Activated naive CD4-positive, alpha-beta T cell treated with anti-CD3 and anti-CD28 coated beads for 36 hours (primary cell): ENCODE measurements around the gene SELENOM. TPM values are rescaled to one million over a fixed set of nuclear protein-coding genes. Genes with fewer than 3 reads are reported as not detected.
"Not testable (repeated sequence)": the region's sequence is repeated elsewhere in the genome, so short reads cannot be mapped to it uniquely, and the experiment has no call there.

Experiments used
- CTCF ChIA-PET: fragments of 350-600 bp; sonication (Branson Sonifier 250); formaldehyde crosslinking; loops from one replicate; lab custom pipeline; 2021; ENCODE audit warnings: antibody characterized with exemption; lab: Charles Lee
- DNase-seq: peaks from one replicate; pipeline ENCODE4 v3.0.0-alpha.2; 2020
- H3K27ac Mint-ChIP-seq: one replicate; pipeline ENCODE4 v1.8.0; 2021; ENCODE audit warnings: mild to moderate bottlenecking, mixed read lengths
- H3K27me3 Mint-ChIP-seq: one replicate; pipeline ENCODE4 v1.8.0; 2021; ENCODE audit warnings: low read depth, mixed read lengths
- H3K36me3 Mint-ChIP-seq: one replicate; pipeline ENCODE4 v1.8.0; 2021; ENCODE audit warnings: low read depth, mixed read lengths
- H3K4me1 Mint-ChIP-seq: one replicate; pipeline ENCODE4 v1.8.0; 2021; ENCODE audit warnings: low read depth, mixed read lengths
- H3K4me3 Mint-ChIP-seq: one replicate; pipeline ENCODE4 v1.8.0; 2021; ENCODE audit warnings: mild to moderate bottlenecking, moderate library complexity, mixed read lengths
- H3K9me3 Mint-ChIP-seq: one replicate; pipeline ENCODE4 v1.8.0; 2021; ENCODE audit warnings: mixed read lengths
- intact Hi-C: fragments of 100-400 bp; cut with micrococcal nuclease; formaldehyde crosslinking; loops from one replicate; pipeline ENCODE4 v1.15.1; 2023
- total RNA-seq, 2 experiments: library from RNA; stranded (reverse); gene quantifications; one replicate each; pipeline ENCODE4 v1.2.3, GENCODE V29; 2021

SELENOM gene
- total RNA-seq, 2 experiments from 2014 or later = 9.3 to 11.0 TPM

DNA sequence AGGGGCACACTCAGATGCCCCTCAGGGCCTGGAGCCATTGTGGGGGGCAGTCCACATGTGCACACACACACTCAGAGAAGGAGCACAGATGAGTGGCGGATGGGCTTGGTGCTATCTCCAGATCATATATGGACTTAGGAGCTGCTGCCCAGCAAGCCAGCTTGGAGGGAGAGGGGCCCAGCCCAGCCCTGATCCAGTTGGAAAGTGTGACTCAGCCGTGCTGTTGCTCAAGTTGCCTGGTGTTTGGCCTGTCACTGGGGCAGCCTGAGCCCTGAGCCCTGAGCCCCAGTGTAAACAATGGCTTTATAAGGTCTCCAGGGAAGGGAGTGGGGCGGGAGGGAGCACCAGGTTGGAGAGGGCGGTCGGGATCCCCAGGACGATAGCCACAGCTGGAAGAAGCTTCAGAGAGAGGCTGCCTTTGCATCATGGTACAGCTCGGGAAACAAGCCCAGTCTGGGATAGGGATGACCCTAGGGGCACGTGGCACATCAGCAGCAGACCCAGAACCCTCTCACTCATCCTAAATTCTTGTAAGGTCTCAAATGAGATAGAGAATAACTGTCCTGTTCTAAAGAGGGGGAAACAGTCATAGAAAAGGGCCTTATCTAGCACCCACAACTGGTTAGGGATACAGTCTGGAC lies 4.8 kb downstream of the SELENOM start:
- H3K36me3 Mint-ChIP-seq = no peaks in the 10 kb centered on the region
- DNase-seq = no peak
- CTCF ChIA-PET = interaction anchor here (1.4 kb wide), 1 partner anchor 19 kb away, joined by 3 read pairs; no protein-coding TSS in a partner anchor
- peaks cover 14% of the 10 kb centered on the region for H3K4me1 Mint-ChIP-seq
- no peaks in the 10 kb centered on the region for H3K9me3 Mint-ChIP-seq
- H3K27me3 Mint-ChIP-seq = no peaks in the 10 kb centered on the region
- no peak overlapping the region for H3K27ac Mint-ChIP-seq
- intact Hi-C loops = no loop called here
- H3K4me3 Mint-ChIP-seq = no peak overlapping the region

DNA sequence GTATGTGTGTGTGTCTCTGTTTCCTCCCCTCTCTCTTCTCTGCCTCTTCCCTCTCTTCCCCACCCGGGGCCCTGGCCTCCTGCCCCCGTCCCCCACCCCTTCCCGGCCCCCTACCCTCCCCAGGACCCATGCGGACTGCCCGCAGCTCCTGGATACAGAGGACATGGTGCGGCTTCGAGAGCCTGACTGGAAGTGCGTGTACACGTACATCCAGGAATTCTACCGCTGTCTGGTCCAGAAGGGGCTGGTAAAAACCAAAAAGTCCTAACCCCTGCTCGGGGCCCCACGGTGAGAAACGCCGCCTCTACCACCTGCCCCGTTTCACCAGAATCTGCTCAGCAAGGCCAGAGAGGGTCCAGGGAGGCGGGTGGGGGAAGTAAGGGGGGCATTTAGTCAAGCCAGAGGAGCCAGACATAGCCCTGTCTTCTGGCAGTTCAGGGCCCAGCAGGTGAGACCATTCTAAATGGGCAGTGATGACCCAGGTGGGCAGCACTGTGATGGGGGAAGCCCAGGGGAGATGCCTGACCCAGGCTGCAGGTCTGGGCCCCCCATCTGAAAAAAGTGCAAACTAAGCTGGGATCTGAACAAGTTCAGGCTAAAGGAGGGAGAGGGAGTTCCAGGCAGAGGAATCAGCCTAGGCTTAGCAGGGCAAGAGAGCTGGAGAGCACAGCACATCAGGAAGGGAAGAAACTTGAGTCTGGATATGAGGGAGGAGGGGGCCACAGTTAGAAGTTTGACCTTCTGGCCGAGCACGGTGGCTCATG lies 6.4 kb downstream of the SELENOM start:
- DNase-seq = no peak
- H3K27ac Mint-ChIP-seq = no peak overlapping the region
- H3K9me3 Mint-ChIP-seq = no peaks in the 10 kb centered on the region
- H3K27me3 Mint-ChIP-seq = no peaks in the 10 kb centered on the region
- no peaks in the 10 kb centered on the region for H3K4me1 Mint-ChIP-seq
- CTCF ChIA-PET = no interaction called here
- no peak overlapping the region for H3K4me3 Mint-ChIP-seq
- intact Hi-C loops = no loop called here
- no peaks in the 10 kb centered on the region for H3K36me3 Mint-ChIP-seq

DNA sequence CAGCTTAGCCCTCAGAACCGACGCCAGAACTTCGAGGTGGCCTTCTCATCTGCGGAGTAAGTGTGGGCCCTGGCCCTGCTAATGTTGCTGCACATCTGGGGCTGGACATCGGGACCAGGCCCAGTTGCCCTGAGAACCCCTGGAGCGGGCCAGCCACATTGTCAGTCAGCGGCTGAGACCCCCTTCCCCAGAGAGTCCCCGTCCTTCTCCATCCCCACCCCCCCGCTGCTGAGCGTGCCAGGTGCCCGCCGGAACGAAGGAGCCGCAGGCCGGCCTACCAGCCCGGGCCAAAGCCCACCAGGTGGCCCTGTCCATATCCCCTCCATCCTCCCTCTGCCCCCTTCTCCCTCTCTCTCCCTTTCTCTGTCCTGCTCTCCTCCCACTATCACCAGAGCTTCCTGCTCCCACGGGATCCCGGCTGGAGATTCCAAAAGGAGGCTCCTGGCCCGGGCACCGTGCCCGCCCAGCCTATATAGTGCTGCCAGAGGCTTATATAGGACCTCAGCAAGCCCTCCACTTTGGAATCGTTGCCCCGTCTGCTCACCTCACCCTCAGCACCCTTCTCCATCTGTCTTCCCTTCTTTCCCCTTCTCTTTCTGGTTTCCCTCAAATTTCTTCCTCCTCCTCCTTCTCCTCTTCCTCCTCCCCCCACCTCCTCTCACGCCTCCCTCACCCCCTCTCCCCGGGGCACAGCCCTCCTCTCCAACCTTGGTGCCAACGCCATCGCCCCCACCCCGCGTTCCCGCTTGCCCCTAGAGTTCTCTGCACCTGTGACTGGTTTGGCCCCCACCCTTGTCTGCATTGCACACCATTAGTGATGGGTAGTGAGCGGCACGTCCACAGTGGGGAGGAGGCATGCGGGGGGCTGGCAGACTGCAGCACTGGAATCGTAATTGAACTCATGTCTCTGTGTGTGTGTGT lies 7.3 kb downstream of the SELENOM start:
- CTCF ChIA-PET = no interaction called here
- intact Hi-C loops = no loop called here

DNA sequence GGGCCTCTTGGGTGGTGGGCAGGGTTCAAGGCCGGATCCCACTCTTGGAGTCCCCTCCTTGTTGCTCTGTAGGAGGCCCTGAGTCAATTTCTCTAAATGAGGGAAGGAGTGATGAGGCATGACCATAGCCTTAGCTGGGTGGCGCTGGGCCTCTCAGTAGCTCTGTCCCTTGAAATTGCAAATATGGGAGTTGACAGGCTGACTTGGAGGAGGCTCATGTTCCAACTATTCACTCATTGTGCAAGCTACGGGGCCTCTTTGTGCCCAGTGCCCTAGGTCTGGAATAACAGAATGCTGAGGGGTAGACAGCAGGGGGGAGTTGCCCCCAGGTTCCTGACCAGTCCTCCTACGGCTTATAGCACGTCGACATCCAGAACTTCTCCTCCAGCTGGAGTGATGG lies 8.0 kb downstream of the SELENOM start:
- Mint-ChIP-seq H3K27ac (no peak overlapping the region), H3K27me3 (no peaks in the 10 kb centered on the region), H3K9me3 (no peaks in the 10 kb centered on the region), H3K36me3 (no peaks in the 10 kb centered on the region), H3K4me1 (no peaks in the 10 kb centered on the region), H3K4me3 (no peak overlapping the region)
- no peak for DNase-seq
- intact Hi-C loops = no loop called here
- CTCF ChIA-PET = interaction anchor here (1.1 kb wide), 1 partner anchor 14 kb away, joined by 5 read pairs; no protein-coding TSS in a partner anchor

More for the DNA sequence above, 7.3 kb downstream of the SELENOM start:
- Mint-ChIP-seq H3K36me3 (no peaks in the 10 kb centered on the region), H3K27ac (no peak overlapping the region), H3K4me1 (no peaks in the 10 kb centered on the region), H3K27me3 (no peaks in the 10 kb centered on the region), H3K4me3 (no peak overlapping the region), H3K9me3 (no peaks in the 10 kb centered on the region)
- no peak for DNase-seq

DNA sequence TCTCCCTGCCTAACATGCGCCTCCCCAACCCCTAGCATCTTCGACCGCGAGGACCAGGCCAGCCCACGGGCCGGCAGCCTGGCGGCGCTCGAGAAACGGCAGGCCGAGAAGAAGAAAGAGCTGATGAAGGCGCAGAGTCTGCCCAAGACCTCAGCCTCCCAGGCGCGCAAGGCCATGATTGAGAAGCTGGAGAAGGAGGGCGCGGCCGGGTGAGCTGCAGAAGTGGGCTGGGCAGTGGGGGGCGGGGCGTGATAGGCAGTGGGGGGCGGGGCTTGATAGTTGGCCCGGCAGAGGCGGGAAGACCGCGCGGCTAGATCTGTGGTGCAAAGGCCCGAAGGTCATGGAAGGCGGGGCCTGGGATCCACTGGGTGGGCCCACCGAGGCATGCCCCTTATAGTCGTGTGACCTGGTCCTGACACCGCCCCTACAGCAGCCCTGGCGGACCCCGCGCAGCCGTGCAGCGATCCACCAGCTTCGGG lies 8.7 kb downstream of the SELENOM start:
- intact Hi-C loops = no loop called here
- no peak for DNase-seq
- H3K9me3 Mint-ChIP-seq = no peaks in the 10 kb centered on the region
- CTCF ChIA-PET = interaction anchor here (1.1 kb wide), 1 partner anchor 13 kb away, joined by 5 read pairs; no protein-coding TSS in a partner anchor
- no peaks in the 10 kb centered on the region for H3K36me3 Mint-ChIP-seq
- no peak overlapping the region for H3K4me3 Mint-ChIP-seq
- no peak overlapping the region for H3K27ac Mint-ChIP-seq
- H3K4me1 Mint-ChIP-seq = no peaks in the 10 kb centered on the region
- no peaks in the 10 kb centered on the region for H3K27me3 Mint-ChIP-seq

DNA sequence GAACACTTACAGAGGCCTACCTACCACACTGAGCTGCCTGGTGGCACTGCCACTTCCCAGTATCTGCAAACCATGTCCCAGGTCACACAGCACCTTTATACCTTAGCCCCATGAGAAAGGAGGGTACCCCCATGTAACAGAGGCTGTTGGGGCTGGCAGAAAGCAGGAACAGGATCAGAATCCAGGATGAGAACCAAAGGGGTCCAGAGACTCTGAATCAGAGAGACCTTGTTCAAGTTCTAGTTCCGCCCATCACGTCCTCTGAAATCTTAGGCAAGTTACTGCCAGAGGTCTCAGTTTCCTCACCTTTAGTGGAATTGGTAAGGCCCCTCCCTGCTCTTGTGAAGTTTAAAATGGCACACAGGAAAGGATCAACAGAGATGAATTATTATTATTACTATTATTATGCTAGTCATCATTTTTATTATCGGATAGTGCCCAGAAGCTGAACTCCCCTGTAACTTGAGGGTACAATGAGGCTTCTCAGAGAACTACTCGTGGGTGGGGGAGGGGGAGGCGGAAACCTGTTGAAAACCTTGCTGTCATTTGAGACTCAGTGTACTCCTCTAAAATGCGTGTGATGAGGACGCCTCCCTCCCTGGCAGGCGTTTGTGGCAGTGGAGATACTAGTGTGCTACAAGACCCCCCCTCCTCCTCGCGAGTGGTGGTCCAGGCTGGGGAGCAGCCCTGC lies 9.3 kb downstream of the SELENOM start:
- Mint-ChIP-seq H3K4me1 (no peaks in the 10 kb centered on the region), H3K27me3 (no peaks in the 10 kb centered on the region), H3K4me3 (no peak overlapping the region), H3K36me3 (no peaks in the 10 kb centered on the region), H3K27ac (no peak overlapping the region), H3K9me3 (no peaks in the 10 kb centered on the region)
- DNase-seq = no peak
- intact Hi-C loops = no loop called here
- CTCF ChIA-PET = interaction anchor here (1.1 kb wide), 1 partner anchor 13 kb away, joined by 5 read pairs; no protein-coding TSS in a partner anchor

DNA sequence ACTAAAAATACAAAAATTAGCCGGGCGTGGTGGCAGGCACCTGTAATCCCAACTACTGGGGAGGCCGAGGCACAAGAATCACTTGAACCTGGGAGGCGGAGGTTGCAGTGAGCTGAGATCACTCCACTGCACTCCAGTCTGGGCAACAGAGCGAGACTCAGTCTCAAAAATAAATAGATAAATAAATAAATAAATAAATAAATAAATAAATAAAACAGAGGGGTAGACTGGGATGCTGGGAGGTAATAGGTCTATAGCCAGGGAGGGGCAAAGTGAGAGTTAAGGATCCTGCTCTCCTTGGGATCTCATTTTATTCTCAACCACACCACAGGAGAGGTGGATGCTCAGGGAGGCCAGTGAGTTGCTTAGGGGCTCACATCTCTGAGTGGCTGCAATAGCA lies 9.8 kb downstream of the SELENOM start:
- CTCF ChIA-PET = not testable (repeated sequence)

DNA sequence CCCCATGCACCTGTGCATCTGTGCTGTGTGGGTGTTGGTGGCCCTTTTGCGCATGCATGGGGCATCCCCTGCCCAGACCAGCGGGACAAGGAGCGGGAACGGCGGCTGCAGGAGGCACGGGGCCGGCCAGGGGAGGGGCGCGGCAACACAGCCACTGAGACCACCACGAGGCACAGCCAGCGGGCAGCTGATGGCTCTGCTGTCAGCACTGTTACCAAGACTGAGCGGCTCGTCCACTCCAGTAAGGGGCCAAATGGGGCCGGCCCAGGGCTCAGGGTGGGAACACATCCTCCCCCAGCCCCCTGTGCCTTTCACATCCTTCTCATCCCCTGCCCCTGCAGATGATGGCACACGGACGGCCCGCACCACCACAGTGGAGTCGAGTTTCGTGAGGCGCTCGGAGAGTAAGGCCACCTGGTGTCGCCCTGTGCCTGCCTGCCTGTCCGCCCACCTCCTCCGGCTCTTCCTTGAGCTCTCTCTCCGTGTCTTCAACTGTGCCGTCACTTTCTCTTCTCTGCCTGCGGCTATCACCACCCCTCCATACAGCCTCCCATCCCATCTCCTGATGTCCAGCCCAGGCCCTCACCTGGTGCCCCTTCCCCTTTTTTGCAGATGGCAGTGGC lies 10.6 kb downstream of the SELENOM start:
- Mint-ChIP-seq H3K36me3 (no peaks in the 10 kb centered on the region), H3K9me3 (no peaks in the 10 kb centered on the region), H3K27ac (no peak overlapping the region), H3K4me1 (no peaks in the 10 kb centered on the region), H3K27me3 (no peaks in the 10 kb centered on the region), H3K4me3 (no peak overlapping the region)
- DNase-seq = no peak
- intact Hi-C loops = no loop called here
- CTCF ChIA-PET = interaction anchor here (1.2 to 1.7 kb wide), 3 partner anchors 12 to 333 kb away, joined by 4 to 10 read pairs (median 5); no protein-coding TSS in a partner anchor

More for the DNA sequence above, 9.8 kb downstream of the SELENOM start:
- H3K4me1 Mint-ChIP-seq, intact Hi-C loops, H3K36me3 Mint-ChIP-seq, H3K9me3 Mint-ChIP-seq, H3K4me3 Mint-ChIP-seq, H3K27me3 Mint-ChIP-seq, DNase-seq, H3K27ac Mint-ChIP-seq: not testable (repeated sequence)

DNA sequence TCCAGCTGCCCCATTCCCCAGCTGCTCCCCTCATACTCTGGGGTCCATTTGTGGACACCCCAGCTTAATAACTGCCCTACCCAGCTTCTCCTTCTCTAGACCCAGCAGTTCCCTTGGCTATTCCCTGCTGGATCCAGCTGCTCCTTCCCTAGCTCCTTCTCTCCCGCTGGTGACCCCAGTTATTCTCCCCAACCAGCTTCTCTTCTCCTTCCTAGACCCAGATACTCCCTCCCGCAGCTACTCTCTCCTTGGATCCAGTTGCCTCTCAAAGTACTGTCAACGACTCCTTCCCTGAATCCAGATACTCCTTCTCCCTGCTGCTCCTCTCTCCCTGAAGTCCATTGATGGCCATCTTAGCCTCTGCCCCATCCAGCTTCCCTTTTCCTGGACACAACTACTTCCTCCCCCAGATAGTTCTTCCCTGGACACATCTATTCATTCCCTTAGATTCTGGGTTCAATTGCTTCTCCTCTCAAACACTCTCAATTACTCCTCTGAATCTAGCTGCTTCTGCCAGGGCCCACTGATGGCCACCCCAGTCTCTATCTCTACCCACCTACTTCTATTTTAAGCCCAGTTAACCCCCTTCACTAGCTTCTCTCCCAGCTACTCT lies 11.6 kb downstream of the SELENOM start:
- intact Hi-C loops = no loop called here
- CTCF ChIA-PET = interaction anchor here (0.9 to 1.7 kb wide), 4 partner anchors 11 to 332 kb away, joined by 3 to 10 read pairs (median 4); no protein-coding TSS in a partner anchor
- H3K27ac Mint-ChIP-seq = no peak overlapping the region

DNA sequence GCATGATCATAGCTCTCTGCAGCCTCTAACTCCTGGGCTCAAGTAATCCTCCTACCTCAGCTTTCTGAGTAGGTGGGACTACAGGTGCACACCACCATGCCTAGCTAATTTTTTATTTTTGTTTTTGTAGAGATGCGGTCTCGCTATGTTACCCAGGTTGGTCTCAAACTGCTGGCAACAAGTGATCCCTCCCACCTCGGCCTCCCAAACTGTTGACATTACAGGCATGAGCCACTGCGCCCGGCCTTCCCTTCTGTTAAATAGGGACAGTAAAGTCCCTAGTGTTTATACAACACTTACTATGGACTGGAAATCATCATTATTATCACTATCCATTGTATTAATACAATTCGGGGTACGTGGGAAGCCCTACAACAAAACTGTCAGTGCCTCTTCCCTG lies 12.6 kb downstream of the SELENOM start:
- no peak for DNase-seq
- Mint-ChIP-seq H3K9me3 (no peaks in the 10 kb centered on the region), H3K27me3 (no peaks in the 10 kb centered on the region), H3K4me3 (no peak overlapping the region), H3K4me1 (no peaks in the 10 kb centered on the region), H3K27ac (no peak overlapping the region), H3K36me3 (no peaks in the 10 kb centered on the region)
- CTCF ChIA-PET = no interaction called here
- intact Hi-C loops = no loop called here

More for the DNA sequence above, 11.6 kb downstream of the SELENOM start:
- H3K36me3 Mint-ChIP-seq = no peaks in the 10 kb centered on the region
- H3K9me3 Mint-ChIP-seq = no peaks in the 10 kb centered on the region
- no peaks in the 10 kb centered on the region for H3K4me1 Mint-ChIP-seq
- H3K4me3 Mint-ChIP-seq = no peak overlapping the region
- DNase-seq = no peak
- no peaks in the 10 kb centered on the region for H3K27me3 Mint-ChIP-seq

DNA sequence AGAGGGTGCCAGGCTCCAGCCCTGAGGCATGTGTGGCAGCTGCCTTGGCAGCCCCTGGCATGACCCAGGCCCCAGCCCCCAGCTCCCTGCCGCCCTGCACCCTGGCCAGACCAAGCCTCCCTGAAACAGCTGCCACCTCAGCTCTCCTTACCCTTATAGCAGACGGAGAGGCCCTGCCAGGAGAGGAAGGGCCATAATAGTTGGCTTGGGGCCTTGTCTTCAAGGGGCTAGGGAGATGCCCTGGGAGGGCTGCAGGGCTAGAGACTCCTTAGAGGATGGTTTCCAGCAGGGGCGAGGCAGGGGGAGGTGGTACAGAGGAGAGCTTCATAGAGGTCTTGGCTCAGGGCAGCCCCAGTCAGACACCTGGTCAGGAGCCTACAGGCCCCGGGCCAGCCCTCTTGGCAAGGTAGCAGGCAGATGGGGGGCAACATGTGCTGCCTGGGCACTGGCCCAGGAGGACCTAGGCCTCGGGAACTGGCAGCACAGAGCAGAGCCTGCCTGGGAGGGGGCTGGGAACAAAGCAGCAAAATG lies 13.3 kb downstream of the SELENOM start:
- Mint-ChIP-seq H3K36me3 (no peaks in the 10 kb centered on the region), H3K27ac (no peak overlapping the region), H3K9me3 (no peaks in the 10 kb centered on the region), H3K4me3 (no peak overlapping the region), H3K27me3 (no peaks in the 10 kb centered on the region), H3K4me1 (no peaks in the 10 kb centered on the region)
- DNase-seq = no peak
- CTCF ChIA-PET = interaction anchor here (1.1 kb wide), 1 partner anchor 57 kb away, joined by 4 read pairs; no protein-coding TSS in a partner anchor
- intact Hi-C loops = no loop called here
